ENCODE data around the gene PLXNC1. TPM values are rescaled to one million over a fixed set of nuclear protein-coding genes. Genes with fewer than 3 reads are reported as not detected.

The PLXNC1 gene
- total and polyA plus RNA-seq, 2 of the 8 experiments (the other 6 are each of a cell fraction or from before 2014, with no cell fraction given), result 0.83 to 2.0 TPM

DNA sequence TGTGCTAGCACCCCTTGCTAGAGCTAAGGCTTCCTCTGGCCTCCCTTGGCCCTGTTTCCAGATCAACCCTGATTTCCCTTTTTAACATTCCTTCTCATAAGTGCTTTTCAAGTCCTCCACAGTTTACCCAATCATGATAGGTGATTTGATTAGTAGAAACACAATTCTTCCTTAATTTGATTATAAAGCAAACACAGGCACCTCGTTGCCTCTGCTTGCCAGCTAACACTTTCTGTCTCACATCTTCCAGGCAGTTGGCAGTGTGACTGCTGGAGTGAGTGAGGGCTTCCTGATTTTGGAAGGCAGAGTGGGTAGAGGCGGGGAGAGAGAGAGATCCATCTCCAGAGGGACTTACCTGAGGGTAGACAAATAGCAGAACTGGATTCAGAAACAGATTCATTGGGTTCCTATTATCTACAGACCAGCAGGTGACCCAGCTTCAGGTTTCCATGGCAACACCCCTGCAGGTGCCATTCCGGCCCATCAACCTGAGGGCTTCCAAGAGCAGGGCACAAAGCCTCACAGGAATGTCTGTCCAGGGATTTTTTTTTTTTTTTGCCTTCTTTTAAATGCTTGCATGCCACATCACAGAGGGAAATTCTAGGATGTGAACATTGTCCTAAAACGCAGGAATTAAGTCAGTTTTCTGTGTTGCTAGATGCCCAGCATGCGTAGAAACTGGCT, 77.7 kb downstream of the PLXNC1 start:
- WGBS, 2 experiments (ENCODE audit: extremely low coverage in 1 of 2, insufficient coverage in 1 of 2, insufficient read length in 1 of 2, insufficient replicate concordance in 2 of 2, low coverage in 1 of 2, low lambda C conversion rate in 2 of 2, missing lambda C conversion rate in 1 of 2), result 58% methylated on average over 5 of the region's 5 CpGs; no CpG with 5 or more reads in 1 of the 2 experiments
- POLR2A ChIA-PET (ENCODE audit: partially characterized antibody), result interaction anchor here (0.6 kb wide), 1 partner anchor 252 kb away, joined by 3 read pairs; no protein-coding TSS in a partner anchor

More for the DNA sequence above, 77.7 kb downstream of the PLXNC1 start:
- Histone ChIP-seq H3K14ac (ENCODE audit: insufficient read length) (no peak overlapping the region), H4K5ac (ENCODE audit: insufficient read length, low read depth, low read length) (no peak overlapping the region), H3K27me3 (replicated peaks in 1 of 4; ENCODE audit: control insufficient read depth in 3 of 4, extremely low read depth in 1 of 4, insufficient read depth in 3 of 4, low read length in 3 of 4) (no peaks in the 10 kb centered on the region), H3K79me2 (ENCODE audit: control insufficient read depth in 1 of 2, insufficient read depth in 2 of 2, low read length in 2 of 2) (no peaks in the 10 kb centered on the region), H4K20me1 (replicated peaks in 1 of 2; ENCODE audit: control insufficient read depth in 1 of 2, insufficient read depth in 2 of 2, low read length in 2 of 2) (no peaks in the 10 kb centered on the region), H3K23me2 (ENCODE audit: low read depth, low read length) (no peaks in the 10 kb centered on the region), H2BK20ac (ENCODE audit: low read length) (no peak overlapping the region), H4K8ac (ENCODE audit: extremely low read depth, insufficient read depth, low read length) (no peak overlapping the region), H2BK5ac (ENCODE audit: low read depth, low read length) (no peak overlapping the region), H3K27ac (ENCODE audit: low read depth, low read length) (no peak overlapping the region), H3K9ac (replicated peaks in 1 of 4; ENCODE audit: extremely low read depth in 1 of 4, low read depth in 3 of 4, low read length in 3 of 4) (no peak overlapping the region), H2AFZ (ENCODE audit: low read length) (no peak overlapping the region), H2BK120ac (replicated peaks; ENCODE audit: low read depth, low read length) (no peak overlapping the region), H2BK15ac (ENCODE audit: low read length) (no peak overlapping the region), H3K79me1 (ENCODE audit: low read depth, low read length) (no peaks in the 10 kb centered on the region), H3K23ac (ENCODE audit: insufficient read length) (no peak overlapping the region), H3K4me1 (replicated peaks in 1 of 4; ENCODE audit: control insufficient read depth in 3 of 4, insufficient read depth in 4 of 4, low read length in 3 of 4) (peaks cover 0 to 12% (median under 1%) of the 10 kb centered on the region in 4 experiments; a peak in 3 of 7 replicates), H2AK5ac (ENCODE audit: low read depth, low read length) (no peak overlapping the region), H3K4ac (replicated peaks; ENCODE audit: insufficient read length, low read depth, low read length) (no peak overlapping the region), H3K18ac (ENCODE audit: extremely low read depth, low read length) (no peak overlapping the region; the same call in 1 of the 2 replicates), H3K9me3 (ENCODE audit: insufficient read depth in 2 of 2, low read depth in 1 of 2, low read length in 1 of 2) (no peaks in the 10 kb centered on the region), H3K4me3 (ENCODE audit: extremely low read depth in 1 of 4, insufficient read depth in 2 of 4, low read depth in 3 of 4, low read length in 4 of 4) (no peak overlapping the region), H2BK12ac (ENCODE audit: low read depth, low read length) (0 out of 2 replicates have a peak overlapping the region, but pooled peaks have one; percentile 54), H3K36me3 (ENCODE audit: control insufficient read depth in 2 of 4, insufficient read depth in 4 of 4, low read length in 3 of 4) (no peaks in the 10 kb centered on the region), H3K56ac (replicated peaks; ENCODE audit: insufficient read length, low read depth, low read length) (no peak overlapping the region), H3K4me2 (ENCODE audit: insufficient read depth in 1 of 2, low read depth in 2 of 2, low read length in 2 of 2) (peak overlapping the region in 1 of 2 experiments; percentile 26; a peak in 1 of 4 replicates), H4K91ac (replicated peaks; ENCODE audit: insufficient read length, low read length) (no peak overlapping the region)
- no peak for TF ChIP-seq PHF8 (conservative IDR thresholded peaks at IDR 0.05; ENCODE audit: low read depth, low read length)
- no peak for TF ChIP-seq TAF7 (optimal IDR thresholded peaks at IDR 0.05; ENCODE audit: borderline replicate concordance, low read depth, low read length)
- peak; percentile 83 for TF ChIP-seq TEAD4 (IDR thresholded peaks at IDR 0.05; ENCODE audit: low read depth, low read length)
- peak; percentile 45; the same call in 1 of the 2 replicates for TF ChIP-seq KDM1A (IDR thresholded peaks at IDR 0.05; ENCODE audit: borderline replicate concordance, low read length)
- peak; percentile 46; the same call in 1 of the 2 replicates for TF ChIP-seq YY1 (IDR thresholded peaks at IDR 0.05; ENCODE audit: low read depth, low read length)
- TF ChIP-seq SIN3A (conservative IDR thresholded peaks at IDR 0.05 in 1 of 2, IDR thresholded peaks at IDR 0.05 in 1 of 2; ENCODE audit: low read depth in 1 of 2, low read length in 2 of 2), result 0 out of 4 replicates have a peak, but pooled peaks of 1 of the 2 experiments have one; percentile 63
- no peak for TF ChIP-seq SAP30 (IDR thresholded peaks at IDR 0.05; ENCODE audit: insufficient read depth, insufficient replicate concordance, low read length)
- TF ChIP-seq NANOG (IDR thresholded peaks at IDR 0.05; ENCODE audit: insufficient read depth, low read depth, low read length, poor library complexity, severe bottlenecking), result peak; percentile 92
- peak; percentile 38 to 75 for DNase-seq (ENCODE audit: low read depth in 1 of 2, low spot score in 2 of 2)
- peak; percentile 69 for FAIRE-seq
- CTCF ChIA-PET (ENCODE audit: partially characterized antibody), result interaction anchor here (0.6 to 1.5 kb wide), 4 partner anchors 24 to 154 kb away, joined by 3 to 6 read pairs (median 4); no protein-coding TSS in a partner anchor
